ENCODE data around the gene MRPL1.
"Not testable (repeated sequence)": the region's sequence is repeated elsewhere in the genome, so short reads cannot be mapped to it uniquely, and the experiment has no call there.

Gene MRPL1

GRCh38 chr4:77963004-77963403, 100.4 kb downstream of the MRPL1 start:
- DNase-seq (ENCODE audit: low read depth in 2 of 3, low spot score in 2 of 3) = no peak

GRCh38 chr4:77973657-77974056, 111.0 kb downstream of the MRPL1 start:
- DNase-seq (ENCODE audit: low read depth in 2 of 3, low spot score in 2 of 3) = not testable (repeated sequence)

- DNase-seq (ENCODE audit: low read depth in 2 of 3, low spot score in 2 of 3) = not testable (repeated sequence)
Measured at GRCh38 chr4:77982900-77983540, 120.4 kb downstream of the MRPL1 start.

- DNase-seq (ENCODE audit: low read depth in 2 of 3, low spot score in 2 of 3) = not testable (repeated sequence)
Measured at GRCh38 chr4:77983612-77984311, 121.1 kb downstream of the MRPL1 start.

- DNase-seq (ENCODE audit: low read depth in 2 of 3, low spot score in 2 of 3) = no peak
Measured at GRCh38 chr4:77989968-77990367, 127.3 kb downstream of the MRPL1 start.

GRCh38 chr4:77990456-77990855, 127.8 kb downstream of the MRPL1 start:
- no peak for DNase-seq (ENCODE audit: low read depth in 2 of 3, low spot score in 2 of 3)

- no peak for DNase-seq (ENCODE audit: low read depth in 2 of 3, low spot score in 2 of 3)
Measured at GRCh38 chr4:77990904-77991358, 128.3 kb downstream of the MRPL1 start.

GRCh38 chr4:77992581-77992980, 130.0 kb downstream of the MRPL1 start:
- DNase-seq (ENCODE audit: low read depth in 2 of 3, low spot score in 2 of 3) = no peak

GRCh38 chr4:77994194-77994721, 131.6 kb downstream of the MRPL1 start:
- DNase-seq (ENCODE audit: low read depth in 2 of 3, low spot score in 2 of 3) = no peak

GRCh38 chr4:77996076-77996475, 133.4 kb downstream of the MRPL1 start:
- DNase-seq (ENCODE audit: low read depth in 2 of 3, low spot score in 2 of 3) = no peak

- no peak for DNase-seq (ENCODE audit: low read depth in 2 of 3, low spot score in 2 of 3)
Measured at GRCh38 chr4:78001531-78001930, 138.9 kb downstream of the MRPL1 start.

- DNase-seq (ENCODE audit: low read depth in 2 of 3, low spot score in 2 of 3) = no peak
Measured at GRCh38 chr4:78002260-78002659, 139.6 kb downstream of the MRPL1 start.
